H1 (cell line): ENCODE measurements around the gene TCF25. TPM values are rescaled to one million over a fixed set of nuclear protein-coding genes. Genes with fewer than 3 reads are reported as not detected.

Experiments used
- BACH1 ChIP-seq: IDR thresholded peaks from 2 replicates; pipeline ENCODE4 v1.6.1; 2012; ENCODE audit warnings: low read length, improper control_type of control experiment
- EP300 ChIP-seq, 2 experiments: IDR thresholded peaks; 1 replicate in 1 of 2; 2 replicates in 1 of 2; pipeline ENCODE4 v1.6.1; 2011 to 2012; ENCODE audit warnings: low read depth in 2 of 2, low read length in 2 of 2, mild to moderate bottlenecking in 2 of 2, borderline replicate concordance in 1 of 2, inconsistent platforms in 1 of 2, moderate library complexity in 1 of 2
- SAP30 ChIP-seq: fragments of 300-600 bp; sonication (generic); IDR thresholded peaks from 2 replicates; pipeline ENCODE4 v1.7.1; 2012; ENCODE audit warnings: low read length, moderate library complexity, mild to moderate bottlenecking, inconsistent platforms; ENCODE audit not compliant: insufficient read depth, insufficient replicate concordance
- SIRT6 ChIP-seq: IDR thresholded peaks from one replicate; pipeline ENCODE4 v1.7.1; 2012; ENCODE audit warnings: low read length, inconsistent platforms
- polyA plus RNA-seq, 7 experiments: library from polyadenylated mRNA; depleted of rRNA in 3 of 7; stranded (reverse) in 5 of 7; unstranded in 2 of 7; fragments of >200 nt in 5 of 7; fragments of 200-250 nt in 2 of 7; gene quantifications; 1 replicate in 5 of 7; 2 replicates in 1 of 7; 4 replicates in 1 of 7; pipeline versions ENCODE4 v1.2.1 to v1.2.3, GENCODE V29; 2011 to 2013; ENCODE audit warnings: missing spikeins in 2 of 7, mixed read lengths in 2 of 7
- total RNA-seq: library from RNA; stranded (reverse); fragmentation: NEBNext Ultra II Directional; extraction: Animal tissue kit (Norgen Biotek cat#: 25700); gene quantifications from 2 replicates; pipeline ENCODE4 v1.2.1, GENCODE V29; 2021

TCF25 gene
- total and polyA plus RNA-seq, 2 of the 8 experiments (the other 6 are each of a cell fraction or from before 2014, with no cell fraction given), result 78.1 to 102 TPM

GRCh38 chr16:89919535-89920406, 46.4 kb downstream of the TCF25 start (continued):
- no peak for TF ChIP-seq EP300 (IDR thresholded peaks at IDR 0.05; ENCODE audit: borderline replicate concordance in 1 of 2, low read depth in 2 of 2, low read length in 2 of 2)
- TF ChIP-seq SIRT6, result no peak
- TF ChIP-seq SAP30, result no peak
- TF ChIP-seq BACH1, result no peak
